HG02588 (cell line): ENCODE data around the gene ZNF597.

ENCODE experiments used
- ATAC-seq: cut with Tn5 transposase; IDR thresholded peaks from one replicate; pipeline ENCODE4 v1.9.1; 2021; ENCODE audit warnings: mild to moderate bottlenecking, moderate library complexity; ENCODE audit not compliant: unreplicated experiment

Gene ZNF597, protein sequence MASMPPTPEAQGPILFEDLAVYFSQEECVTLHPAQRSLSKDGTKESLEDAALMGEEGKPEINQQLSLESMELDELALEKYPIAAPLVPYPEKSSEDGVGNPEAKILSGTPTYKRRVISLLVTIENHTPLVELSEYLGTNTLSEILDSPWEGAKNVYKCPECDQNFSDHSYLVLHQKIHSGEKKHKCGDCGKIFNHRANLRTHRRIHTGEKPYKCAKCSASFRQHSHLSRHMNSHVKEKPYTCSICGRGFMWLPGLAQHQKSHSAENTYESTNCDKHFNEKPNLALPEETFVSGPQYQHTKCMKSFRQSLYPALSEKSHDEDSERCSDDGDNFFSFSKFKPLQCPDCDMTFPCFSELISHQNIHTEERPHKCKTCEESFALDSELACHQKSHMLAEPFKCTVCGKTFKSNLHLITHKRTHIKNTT

GRCh38 chr16:3443108-3444031, at the start of gene ZNF597, which contains the start of gene NAA60:
ZNF597 (minus strand) TSS chr16:3443504; CDS start chr16:3443153, 351 bp downstream.
NAA60 (plus strand) TSS chr16:3443680; CDS start chr16:3476228, 32,548 bp downstream.
- peak; percentile 93 for ATAC-seq

DNA sequence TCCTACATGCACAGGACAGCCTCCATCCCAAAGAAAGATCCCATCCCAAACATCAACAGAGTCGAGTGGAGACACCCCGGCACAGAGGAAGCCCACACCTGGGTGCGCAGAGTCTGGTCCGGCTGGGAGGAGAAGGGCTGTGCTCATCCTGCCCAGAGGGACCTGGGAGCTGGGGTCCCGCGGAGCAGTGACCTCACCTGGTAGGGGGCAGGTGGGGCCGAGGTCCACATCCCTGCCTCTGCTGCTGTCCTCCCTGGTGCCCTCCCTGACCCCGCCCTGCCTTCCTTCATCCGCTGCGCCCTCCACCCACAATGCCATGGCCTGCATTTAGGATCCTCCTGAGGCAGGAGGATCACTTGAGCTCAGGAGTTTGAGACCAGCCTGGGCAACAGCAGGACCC, 49.1 kb upstream of the ZNF597 start:
- ATAC-seq, result no peak

DNA sequence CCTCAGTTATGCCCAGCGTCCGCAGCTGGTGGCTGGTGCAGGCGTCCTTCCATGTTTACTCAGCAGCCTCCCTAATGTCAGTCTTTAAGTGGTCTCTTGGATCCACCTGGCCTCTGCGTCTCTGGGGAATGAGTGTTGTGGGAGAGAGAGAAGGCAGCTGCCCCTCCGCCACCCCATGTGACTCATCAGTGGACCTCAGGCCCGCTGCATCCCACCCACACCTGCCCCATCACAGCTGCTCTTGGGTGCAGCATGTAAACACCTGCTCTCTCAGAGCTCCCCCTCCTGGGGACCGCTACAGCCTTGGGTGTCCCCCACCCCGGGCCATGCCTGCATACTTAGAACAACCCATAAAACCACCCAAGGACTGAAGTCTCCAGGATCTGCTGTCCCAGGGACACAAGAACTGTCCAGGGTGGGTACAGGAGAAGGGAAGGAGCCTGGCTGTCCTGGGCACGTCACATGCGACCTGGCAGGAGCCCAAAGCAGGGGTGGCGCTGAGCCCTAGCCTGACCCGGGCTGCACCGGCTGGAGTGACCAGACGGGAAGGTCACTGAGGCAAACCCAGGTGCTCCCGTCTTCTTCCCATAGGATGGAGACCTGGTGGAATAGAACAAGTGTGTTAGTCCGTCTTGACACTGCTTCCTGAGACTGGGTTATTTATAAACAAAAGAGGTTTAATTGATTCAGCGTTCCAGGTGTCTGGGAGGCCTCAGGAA, 47.8 kb upstream of the ZNF597 start:
- ATAC-seq, result no peak

DNA sequence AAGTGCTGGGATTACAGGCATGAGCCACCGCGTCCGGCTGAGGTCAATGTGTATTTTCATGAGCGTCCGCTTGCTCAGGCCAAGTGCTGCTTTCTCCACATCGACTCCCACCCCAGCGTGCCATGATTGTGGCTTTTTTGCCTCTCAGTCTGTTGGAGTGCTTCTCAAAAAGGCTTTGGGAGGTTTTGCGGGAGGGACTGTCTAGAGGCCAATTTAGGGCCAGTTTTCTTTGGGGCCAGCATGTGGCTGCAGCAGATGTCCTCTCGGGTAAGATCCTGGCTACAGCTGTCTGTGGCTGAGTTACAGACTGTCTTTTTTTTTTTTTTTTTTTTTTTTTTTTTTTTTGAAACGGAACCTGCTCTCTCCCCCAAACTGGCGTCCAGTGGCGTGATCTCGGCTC, 45.5 kb upstream of the ZNF597 start:
- ATAC-seq, result no peak

- ATAC-seq, result no peak
These were observed 44.5 kb upstream of the ZNF597 start for GRCh38 chr16:3487521-3488410.

DNA sequence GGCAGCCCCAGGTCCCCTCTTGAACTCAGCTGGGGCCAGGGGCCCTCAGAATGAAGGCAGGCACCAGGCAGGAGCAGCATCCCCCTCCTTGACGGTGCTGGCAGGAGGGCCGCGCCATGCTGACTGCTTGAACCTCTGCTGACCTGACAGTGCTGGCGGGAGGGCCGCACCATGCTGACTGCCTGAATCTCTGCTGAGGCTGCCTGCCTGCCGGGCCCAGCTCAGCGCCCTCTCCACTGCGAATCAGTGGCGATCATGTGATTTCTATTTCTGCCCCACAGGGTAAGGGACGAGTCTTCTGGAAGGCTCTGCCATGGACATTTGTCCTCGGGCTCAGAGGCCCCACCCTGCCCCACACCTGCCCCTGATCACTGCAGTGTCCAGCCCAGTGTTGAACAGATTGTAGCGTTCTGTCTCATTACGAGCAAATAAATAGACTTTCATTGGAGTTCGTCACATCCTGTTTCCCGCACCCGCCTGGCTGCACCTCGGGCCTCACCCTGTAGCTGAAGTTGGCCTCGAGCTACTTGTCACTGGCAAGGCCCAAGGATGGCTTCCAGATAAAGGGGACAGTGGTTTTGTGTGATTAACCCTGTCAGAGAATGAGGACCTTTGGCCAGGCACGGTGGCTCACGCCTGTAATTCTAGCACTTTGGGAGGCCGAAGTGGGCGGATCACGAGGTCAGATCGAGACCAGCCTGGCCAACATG, 43.4 kb upstream of the ZNF597 start:
- ATAC-seq, result no peak

DNA sequence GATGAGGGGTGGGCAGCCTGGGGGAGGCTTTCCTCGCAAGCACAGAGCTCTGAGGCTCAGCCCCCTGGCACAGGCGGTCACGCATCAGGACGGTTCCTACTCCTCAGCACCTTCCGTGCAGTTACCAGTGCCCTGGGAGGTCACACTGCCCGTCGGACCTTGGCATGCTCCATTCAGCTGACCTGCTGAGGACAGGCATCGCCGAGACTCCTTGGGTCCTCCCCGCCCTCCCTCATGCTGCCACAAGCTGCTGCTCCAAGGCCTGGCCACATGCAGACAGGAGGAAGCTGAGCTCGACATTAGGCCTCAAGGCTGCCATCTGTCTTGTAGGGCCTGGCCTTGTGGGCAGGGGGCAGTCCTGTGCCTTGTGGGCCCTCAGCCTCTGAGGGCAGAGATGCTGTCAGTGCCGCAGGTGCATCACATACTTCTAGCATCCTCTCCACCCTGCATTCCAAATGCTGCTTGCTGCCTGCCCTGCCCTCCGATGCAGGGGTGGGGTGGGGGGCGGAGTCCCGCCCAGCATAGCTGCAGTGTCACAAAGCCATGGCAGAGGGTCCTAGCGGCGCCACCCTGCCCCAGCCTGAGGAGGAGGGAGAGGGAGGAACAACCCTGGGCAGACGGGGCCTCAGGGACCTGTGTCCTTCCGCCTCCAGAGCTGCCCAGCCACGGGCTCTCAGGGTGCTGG, 42.7 kb upstream of the ZNF597 start:
- ATAC-seq, result no peak

GRCh38 chr16:3485097-3485745, 41.9 kb upstream of the ZNF597 start:
- no peak for ATAC-seq

DNA sequence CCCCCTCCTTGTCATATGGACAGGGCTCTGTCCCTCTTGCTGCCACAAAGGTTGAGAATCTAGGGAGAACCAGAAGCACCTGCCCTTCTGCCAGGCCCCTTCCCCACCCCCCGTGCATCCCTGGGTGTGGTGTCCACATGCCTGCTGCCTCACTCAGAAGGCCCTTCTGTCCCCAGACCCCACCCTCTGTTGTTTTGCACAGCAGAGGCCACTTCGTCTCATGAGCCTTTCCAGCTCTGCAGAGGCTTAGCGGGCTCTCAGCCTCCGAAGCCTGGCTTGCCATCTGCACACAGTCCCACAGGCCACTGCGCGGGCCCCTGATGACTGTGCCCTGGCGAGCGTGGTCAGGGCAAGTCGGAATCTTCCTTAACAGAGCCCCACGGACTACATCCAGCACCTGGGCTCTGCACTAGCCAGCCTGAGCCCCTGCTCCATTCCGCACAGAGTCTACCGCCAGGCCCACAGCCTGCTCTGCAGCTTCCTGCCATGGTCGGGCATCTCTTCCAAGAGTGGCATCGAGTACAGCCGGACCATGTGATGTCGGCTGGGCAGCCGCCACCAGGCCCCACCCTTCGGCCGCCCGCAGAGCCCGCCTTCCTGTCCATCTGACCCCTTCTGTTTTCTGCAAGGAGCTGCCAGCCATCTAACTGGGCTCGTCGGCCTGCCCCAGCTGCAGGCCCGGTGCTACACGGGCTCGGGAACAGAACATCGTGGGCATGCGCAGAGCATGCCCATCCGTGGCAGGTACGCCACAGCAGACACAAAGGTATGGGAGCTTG, 41.2 kb upstream of the ZNF597 start:
- ATAC-seq, result no peak

DNA sequence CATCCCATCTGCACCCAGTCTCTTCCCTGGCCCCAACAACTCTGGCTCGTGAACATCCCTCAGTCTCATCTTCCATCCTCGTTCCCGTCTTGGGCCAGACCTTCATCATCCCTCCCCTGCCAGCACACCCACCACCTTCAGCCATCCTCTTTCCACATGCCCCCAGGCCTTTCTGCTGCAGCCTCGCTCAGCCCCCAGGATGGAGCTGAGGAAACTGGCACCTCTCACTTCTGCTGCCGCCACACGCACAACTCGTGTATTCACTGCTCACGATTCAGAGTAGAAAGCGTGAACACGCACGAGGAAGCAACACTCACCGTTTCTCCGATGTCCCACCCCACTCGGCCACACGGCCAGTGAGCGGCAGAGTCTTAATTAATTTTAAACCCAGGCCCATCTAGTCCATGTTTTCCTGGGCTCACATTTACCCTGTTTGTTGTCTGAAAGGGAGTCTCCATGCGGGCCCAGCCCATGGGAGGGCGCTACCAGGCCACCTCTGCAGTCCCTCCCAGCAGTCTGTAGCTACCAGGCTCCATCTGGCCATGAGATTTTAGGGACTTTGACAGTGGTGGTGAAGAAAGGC, 39.4 kb upstream of the ZNF597 start:
- no peak for ATAC-seq

DNA sequence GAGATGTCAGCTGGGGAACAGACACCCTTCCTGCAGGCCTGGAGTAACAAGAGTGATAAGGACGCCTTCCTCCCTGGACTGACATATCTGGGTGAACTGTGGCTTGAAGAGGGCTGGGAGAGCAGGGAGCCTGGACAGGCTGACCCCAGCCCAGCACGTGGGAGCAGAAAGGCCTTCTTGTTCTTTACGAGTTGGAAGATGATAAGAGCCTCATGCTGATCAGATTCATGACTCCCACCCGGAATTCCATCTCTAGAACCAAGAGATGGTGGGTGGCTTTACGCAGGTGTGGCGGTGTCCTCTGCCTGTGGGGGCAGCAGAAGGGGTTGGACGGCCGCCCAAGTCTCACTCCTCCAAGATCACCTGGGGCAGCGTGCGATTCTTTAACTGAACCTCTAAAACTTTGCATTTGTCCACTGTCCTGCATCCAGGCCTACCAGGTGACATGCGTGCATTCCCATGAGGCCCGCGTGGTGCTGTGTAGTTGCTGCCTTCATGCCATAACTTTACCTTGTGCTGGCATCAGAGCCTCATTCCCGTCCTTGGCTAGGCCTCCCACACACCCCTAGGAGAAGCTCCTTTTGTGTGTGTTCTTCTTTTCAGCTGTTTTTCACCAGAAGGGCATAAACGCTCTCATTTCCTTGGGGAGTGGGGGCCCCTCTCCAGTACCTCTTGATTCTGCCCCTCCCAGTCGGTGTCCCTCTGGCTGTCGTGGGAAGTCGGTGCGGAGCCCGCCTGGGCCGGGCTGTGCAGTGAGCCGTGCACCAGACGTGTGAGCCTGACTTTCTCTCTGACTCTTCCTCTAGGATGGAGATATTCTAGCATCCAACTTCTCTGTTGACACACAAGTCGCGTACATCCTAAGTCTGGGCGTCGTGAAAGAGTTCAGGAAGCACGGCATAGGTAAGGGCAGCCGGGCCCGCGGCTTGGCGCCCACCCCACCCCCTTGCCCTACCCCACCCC, 38.7 kb upstream of the ZNF597 start:
- no peak for ATAC-seq

GRCh38 chr16:3480901-3481695, 37.8 kb upstream of the ZNF597 start:
- ATAC-seq, result no peak

GRCh38 chr16:3479654-3480216, 36.4 kb upstream of the ZNF597 start:
- no peak for ATAC-seq

DNA sequence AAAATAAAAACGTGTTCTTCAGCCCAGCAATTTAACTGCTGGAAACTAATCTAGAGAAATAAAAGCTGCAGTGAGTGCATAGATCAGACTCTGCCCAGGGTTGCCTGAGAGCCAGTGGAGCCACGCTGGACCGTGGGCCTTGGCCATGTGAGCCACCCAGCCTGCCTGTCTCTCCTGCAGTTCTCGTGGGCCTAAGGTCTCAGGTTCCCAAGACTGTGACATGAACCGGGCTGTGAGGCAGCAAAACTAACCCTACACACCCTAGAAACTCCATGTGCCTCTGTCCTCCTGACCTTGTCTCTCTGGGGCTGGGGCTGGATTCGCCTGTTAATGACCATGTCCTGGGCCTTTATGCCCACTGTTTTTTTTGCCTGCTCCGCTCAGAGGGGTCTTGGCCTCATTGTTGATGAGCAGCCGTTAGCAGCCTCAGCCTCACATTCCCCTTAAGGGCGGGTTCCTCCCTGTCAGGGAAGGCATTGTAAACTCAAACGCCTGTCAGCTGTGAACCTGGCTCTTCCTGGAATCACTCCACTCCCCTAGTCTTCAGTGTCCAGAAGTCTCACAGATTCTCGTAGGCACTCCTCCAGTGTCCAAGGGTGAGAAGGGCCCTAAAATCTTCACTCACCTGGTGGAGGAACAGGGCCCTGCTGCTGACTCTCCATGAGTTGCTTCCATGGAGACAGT, 35.1 kb upstream of the ZNF597 start:
- ATAC-seq, result no peak
